GM19099 (cell line): Measurements from ENCODE around the gene ALCAM.

Source experiments
- POLR2A ChIP-seq: IDR thresholded peaks from 3 replicates; pipeline ENCODE4 v1.6.1; 2011; ENCODE audit warnings: low read depth; ENCODE audit not compliant: insufficient read length; ENCODE audit errors: extremely low read depth

The ALCAM gene

DNA sequence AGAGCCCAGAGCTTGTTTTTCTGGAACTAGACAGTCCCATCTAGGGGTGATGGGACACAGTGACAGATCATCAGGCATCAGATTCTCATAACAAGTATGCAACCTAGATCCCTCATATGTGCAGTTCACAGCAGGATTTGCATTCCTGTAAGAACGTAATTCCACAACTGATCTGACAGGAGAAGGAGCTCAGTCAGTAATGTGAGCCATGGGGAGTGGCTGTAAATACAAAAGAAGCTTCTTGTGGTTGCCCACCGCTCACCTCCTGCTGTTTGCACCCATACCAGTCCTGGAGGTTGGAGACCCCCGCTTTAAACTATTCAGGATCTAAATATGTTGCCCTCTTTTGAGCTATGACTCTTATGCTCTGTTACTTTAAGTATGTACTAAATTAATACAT is 167.3 kb downstream of the ALCAM start:
- TF ChIP-seq POLR2A = no peak

DNA sequence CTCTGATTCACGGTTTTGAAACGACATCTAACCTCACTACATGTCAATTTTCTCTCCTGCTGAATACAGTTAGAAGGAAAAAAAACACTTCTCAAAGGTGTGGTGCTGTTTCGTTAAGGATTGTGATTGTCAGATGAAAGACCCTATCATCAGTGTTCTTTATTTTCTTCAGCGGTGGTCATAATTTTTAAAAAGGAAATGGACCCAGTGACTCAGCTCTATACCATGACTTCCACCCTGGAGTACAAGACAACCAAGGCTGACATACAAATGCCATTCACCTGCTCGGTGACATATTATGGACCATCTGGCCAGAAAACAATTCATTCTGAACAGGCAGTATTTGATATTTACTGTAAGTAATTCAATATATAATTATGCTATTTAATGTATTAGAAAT is 167.8 kb downstream of the ALCAM start:
- no peak for TF ChIP-seq POLR2A

DNA sequence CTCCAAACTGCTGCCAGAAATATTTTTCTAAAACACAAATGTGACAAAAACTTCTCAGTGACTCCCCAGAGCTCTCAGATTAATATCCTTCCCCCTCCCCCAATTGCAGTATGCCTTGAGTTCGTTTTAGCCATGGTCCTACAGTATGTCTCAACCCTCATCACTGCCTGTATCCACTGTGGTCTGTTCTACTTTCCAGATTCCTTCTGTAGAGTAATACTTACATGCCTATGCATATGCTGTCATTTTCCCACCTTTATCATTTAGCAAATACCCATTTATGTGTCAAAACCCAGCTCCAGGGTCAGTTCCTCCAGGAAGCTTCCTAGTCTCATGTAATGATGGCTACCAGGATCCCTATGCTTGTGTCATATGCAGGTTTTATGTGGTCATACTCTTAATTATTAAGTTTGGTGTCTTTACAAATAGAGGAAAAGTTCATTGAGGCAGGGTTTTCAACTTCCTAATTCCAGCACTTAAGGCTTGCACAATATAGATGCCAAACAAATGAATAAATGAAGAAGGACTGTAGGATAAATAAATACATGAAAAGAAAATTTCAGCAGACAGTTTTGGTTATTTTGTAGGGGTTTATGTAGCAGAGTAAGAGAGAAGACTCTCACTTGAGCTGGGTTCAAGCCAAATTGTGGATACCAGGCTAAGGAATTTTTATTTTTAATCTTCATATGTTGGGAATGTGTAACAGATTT is 170.8 kb downstream of the ALCAM start:
- no peak for TF ChIP-seq POLR2A

DNA sequence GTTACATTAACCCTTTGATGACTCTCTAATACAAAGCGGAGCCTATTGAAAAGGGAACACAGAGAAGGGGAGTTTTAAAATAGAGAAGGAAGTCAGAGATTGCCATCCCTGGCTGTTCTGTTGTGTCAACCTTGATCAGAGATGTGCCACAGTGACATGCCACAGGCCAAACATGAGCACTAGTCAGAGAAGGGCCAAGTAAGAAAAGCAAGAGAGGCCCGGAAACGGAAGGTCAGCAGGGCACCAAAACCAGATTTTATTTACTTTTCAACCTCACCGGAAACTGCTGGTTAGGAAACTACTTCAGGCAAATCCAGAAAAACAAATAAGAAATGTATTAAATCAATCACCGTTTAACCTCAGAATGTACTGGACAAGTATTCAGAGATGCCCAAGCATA is 171.8 kb downstream of the ALCAM start:
- TF ChIP-seq POLR2A = no peak

DNA sequence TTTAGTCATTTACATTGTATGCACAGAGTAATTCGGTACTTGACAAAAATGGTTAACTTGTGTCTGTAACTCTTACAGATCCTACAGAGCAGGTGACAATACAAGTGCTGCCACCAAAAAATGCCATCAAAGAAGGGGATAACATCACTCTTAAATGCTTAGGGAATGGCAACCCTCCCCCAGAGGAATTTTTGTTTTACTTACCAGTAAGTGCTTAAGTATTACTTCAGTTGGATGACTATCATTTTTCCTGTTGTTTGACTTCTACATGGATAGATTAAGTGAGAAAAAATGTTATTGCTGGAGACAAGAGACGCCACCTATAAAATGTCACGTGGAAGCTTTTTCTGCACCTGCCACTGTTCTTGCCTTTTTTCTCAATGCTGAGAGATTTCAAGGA is 173.2 kb downstream of the ALCAM start:
- TF ChIP-seq POLR2A = no peak

DNA sequence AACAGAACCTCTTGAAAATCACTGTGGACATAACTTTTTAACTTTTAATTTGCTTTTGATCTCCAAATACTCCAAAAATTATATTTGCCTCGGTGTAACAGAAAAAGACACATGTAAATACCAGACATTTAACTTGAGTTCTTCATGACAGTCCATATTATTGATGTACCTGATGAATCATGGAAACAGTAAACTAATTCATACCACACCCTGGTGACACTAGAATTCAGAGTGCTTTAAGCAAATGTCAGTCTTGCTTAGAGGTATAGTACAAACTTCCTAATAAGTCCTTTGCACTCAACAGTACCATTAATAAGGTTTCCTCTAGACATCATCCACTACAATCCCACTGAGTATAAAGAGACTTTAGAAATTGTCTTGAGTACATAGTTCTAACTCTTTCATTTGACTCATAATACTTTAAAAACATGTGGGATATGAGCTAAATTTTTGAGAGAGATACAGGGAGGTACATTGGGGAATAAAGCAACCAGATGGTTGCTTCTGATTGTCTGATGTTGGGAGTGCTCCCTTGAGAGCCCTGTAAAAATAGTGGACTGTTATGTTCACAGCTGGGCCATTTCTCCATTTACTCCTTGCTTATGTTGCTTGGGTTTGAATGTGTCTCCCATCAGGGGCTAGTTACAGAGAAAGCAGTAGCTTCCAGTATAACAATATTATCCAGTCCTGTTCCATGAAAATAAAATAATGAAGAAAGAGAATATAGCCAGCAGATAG is 175.7 kb downstream of the ALCAM start:
- TF ChIP-seq POLR2A = no peak

DNA sequence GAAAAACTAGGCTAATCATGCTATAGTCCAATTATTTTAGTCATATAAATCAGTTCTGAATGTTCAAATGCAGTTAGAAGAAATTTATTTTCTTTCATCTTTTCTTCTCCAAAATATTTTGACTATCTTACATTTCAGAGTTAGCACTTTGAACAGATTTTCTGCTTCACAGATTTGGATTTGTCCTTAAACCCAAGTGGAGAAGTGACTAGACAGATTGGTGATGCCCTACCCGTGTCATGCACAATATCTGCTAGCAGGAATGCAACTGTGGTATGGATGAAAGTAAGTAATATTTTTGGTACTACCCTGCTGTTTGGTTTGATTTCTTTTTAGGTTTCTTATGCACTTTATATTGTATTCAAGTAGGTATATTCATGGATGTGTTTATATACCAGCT is 178.3 kb downstream of the ALCAM start:
- no peak for TF ChIP-seq POLR2A

DNA sequence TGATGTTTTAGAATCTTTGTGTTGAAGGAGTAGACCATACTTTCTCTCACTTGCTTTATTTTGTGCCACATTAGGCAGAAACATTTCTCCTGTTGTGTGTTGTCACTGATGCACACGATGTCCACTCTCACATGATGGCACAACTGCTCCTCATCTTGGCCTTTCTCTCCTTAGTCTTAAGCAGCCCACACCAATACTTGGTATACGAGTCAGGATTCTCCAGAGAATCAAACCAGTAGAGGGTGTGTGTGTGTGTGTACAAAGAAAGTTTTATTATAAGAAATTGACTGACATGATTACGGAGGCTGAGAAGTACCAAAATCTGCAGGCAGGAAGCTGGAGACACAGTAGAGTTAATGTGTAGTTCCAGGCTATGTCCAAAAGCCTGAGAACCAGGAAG is 187.1 kb downstream of the ALCAM start:
- TF ChIP-seq POLR2A = no peak

DNA sequence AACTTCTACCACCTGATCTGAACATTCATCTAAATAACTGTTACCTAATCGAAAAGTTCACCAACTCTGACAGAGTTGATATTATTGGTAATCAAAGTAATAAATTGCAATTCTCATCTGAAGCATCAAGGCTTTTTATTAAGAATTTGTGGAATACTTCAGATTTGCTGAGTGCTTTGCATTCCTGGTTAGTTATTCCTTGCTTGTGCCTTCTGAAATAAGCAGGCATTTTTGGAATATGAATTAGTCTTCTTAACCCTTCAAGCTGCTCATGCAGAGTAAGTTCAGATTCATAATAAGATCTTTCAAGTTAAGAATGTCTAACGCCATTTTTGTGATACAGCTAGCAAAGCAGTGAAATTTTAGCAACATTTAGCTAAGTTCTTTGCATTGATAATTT is 188.5 kb downstream of the ALCAM start:
- TF ChIP-seq POLR2A = no peak

DNA sequence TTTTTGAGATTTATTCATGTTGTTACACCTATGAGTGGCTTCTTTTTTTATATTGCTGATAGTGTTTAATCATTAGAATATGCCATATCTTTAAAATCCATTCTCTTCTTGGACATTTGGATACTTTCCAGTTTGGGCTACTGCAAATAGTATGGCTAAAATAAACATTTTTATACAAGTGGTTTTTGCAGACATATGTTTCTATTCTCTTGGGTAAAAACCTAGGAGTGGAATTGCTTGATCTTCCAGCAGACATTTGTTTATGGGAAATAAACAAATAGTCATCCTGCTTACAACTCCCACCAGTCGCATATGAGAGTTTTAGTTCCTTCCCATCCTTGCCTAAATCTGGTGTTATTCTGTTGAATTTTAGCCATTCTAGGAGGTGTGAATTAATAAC is 193.1 kb downstream of the ALCAM start:
- no peak for TF ChIP-seq POLR2A

DNA sequence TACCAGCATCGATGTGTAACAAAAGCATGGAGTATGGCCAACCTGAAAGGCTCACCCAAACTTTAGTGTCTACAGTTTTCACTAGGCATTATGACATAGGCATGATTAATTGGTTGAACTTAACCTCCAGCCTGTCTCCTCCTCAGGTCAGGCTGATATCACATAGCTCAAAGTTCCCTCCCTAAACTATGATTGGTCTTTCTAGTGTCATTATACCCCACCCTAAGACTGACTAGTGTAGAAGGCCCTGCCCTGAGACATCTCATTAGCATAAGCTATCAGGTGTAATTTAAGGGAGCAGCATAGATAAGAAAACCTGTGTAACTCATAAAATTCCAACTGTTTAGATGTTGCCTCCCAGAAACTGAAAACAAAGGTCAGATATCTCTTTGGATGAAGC is 195.2 kb downstream of the ALCAM start:
- TF ChIP-seq POLR2A = no peak

DNA sequence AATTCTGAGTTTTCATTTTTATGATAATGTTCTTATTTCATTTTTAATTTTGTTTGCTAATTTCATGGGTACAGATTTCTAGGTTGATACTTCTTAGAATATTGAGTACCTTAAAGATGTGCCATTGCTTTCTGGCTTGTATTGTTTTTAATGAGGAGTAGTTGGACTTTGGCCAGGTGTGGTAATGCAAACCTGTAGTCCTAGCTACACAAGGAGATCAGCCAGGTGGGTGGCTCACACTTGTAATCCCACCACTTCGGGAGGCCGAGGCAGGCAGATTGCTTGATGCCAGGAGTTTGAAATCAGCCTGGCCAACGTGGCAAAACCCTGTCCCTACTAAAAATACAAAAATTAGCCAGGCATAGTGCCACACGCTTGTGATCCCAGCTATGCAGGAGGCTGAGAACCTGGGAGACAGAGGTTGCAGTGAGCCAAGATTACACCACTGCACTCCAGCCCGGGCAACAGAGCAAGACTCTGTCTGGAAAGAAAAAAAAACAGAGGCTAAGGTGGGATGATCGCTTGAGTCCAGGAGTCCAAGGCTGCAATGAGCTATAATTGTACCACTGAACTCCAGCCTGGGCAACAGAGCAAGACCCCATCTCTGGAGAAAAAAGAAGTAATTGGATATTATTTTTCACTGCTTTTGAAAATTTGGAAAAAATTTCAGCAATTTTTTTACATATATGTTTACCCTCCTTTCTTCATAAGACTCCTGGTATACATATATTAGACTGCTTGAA is 198.0 kb downstream of the ALCAM start:
- TF ChIP-seq POLR2A = no peak

DNA sequence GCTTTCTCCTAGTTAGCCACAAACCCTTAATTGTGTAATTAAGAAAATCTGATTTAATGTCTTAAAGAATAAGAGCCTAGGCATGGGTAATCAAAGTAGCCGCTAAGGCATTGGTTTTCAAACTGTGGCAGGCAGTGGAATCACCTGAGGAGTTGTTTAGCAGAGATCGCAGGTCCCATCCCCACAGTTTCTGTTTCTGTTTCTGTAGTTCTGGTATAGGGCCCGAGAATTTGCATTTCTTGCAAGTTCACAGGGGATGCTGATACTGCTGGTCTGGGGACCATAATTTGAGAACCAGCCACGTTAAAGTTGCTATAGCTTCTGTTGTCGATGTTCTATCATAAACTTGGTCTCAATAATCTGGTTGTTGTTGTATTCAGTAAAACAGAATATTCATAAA is 204.3 kb downstream of the ALCAM start:
- TF ChIP-seq POLR2A = no peak

DNA sequence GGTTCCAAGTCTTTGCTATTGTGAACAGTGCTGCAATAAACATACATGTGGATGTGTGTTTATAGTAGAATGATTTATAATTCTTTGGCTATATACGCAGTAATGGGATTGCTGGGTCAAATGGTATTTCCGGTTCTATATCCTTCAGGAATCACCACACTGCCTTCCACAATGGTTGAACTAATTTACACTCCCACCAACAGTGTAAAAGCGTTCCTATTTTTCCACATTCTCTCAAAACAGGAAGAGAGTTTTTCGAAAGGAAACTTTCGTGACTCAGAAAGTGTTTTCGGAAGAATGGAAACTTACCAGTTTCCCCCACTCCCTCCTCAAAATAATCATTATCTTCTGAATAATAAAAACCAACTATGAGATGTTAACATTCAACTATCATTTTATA is 205.8 kb downstream of the ALCAM start:
- no peak for TF ChIP-seq POLR2A

DNA sequence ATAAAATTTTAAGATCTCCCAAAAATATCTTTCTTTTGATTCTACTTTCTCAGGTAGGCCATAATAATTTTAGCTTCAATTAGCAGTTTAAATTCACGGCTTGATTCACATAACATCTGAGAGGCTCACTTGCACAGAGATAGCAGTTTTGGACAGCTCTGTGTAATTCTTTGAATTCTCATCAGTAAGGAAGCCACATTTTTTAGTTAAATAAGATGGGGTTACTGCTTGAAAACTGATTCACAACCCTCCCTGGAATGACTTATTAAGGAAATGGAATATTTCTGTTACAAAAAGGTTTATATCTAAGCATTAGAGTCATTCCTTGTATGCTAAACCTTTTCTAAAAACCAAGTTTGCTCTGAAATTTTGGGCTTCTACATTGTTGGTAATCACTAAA is 212.7 kb downstream of the ALCAM start:
- TF ChIP-seq POLR2A = no peak
